EL (cell line): ENCODE results near the gene SYT3.
"Not testable (repeated sequence)": the region's sequence is repeated elsewhere in the genome, so short reads cannot be mapped to it uniquely, and the experiment has no call there.

Experiments used
- DNase-seq: peaks from one replicate; pipeline ENCODE4 v3.0.0-alpha.2; 2016

Gene SYT3

GRCh38 chr19:50633973-50634372 is 5.7 kb downstream of the SYT3 start:
- DNase-seq, result no peak

GRCh38 chr19:50633359-50633758 is 6.3 kb downstream of the SYT3 start:
- no peak for DNase-seq

DNA sequence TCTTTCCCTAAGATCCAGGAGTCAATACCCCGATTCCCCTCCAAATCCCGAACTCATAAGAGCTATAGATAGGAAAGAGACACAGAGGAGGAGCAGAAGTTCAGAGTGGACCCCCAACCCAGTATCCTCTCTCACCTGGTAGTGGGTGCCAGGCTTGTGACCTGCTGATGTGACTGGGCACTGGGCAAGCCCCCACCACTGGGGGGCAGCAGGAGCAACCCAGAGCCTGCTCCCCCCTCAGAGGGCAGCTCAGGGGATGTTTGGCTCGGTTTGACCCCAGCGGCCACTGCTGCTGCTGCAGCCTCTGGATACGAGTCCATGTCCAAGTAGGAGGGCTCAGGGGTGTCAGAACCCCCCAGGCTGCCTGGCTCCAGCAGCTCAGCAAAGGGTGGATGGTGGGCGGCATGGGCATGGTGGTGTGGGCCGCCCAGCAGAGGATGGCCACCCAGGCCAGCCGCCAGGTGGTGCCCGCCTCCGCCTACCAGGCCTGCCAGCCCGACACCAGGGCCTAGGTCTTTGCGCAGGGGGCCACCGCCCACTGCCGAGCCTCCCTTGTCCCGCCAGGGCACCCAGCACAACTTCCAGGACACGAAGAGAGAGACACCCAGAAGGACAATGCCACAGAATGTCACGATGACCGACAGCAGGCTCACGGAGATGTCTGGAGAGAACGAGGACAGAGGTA is 7.4 kb downstream of the SYT3 start:
- DNase-seq, result no peak

GRCh38 chr19:50629801-50630200 is 9.9 kb downstream of the SYT3 start:
- DNase-seq, result no peak

DNA sequence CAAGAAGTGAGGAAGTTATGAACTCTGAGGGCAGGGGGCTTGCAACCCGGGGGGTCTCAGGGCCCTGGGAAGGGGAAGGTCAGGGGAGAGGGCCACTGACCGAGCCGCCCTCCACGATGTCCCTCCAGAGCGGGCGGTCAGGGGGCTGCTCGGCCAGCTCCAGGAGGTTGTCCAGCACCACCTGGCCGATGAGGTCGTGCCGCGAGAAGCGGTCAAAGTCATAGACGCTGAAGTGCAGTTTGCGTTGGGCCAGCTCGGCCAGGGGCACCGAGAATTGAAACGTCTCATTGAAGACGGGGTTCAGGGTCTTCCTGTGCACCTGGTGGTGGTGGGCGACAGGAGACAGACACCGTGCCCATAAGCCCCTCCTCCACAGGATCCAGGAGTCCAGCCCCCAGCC is 10.5 kb downstream of the SYT3 start:
- DNase-seq, result no peak

- DNase-seq, result no peak
Observed at GRCh38 chr19:50628551-50628950, 11.1 kb downstream of the SYT3 start.

GRCh38 chr19:50628146-50628545 is 11.5 kb downstream of the SYT3 start:
- DNase-seq, result no peak

DNA sequence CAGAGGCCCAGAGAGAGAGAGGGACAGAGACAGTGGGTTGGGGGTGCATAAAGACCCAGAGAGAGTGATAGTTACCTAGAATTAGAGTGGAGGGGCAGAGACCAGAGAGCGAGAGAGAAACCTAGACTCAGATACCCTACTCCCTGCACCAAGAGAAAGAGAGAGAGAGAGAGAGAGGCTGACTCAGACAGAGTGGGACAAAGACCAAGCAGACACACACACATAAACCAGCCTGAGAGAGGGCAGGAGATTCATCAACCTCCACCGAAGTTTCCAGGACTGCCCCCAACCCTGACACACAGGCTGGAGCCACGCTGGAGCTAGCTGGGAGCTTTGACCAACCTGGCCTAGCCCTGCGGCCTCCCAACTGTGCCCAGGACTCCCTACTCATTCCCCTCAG is 12.9 kb downstream of the SYT3 start:
- no peak for DNase-seq

DNA sequence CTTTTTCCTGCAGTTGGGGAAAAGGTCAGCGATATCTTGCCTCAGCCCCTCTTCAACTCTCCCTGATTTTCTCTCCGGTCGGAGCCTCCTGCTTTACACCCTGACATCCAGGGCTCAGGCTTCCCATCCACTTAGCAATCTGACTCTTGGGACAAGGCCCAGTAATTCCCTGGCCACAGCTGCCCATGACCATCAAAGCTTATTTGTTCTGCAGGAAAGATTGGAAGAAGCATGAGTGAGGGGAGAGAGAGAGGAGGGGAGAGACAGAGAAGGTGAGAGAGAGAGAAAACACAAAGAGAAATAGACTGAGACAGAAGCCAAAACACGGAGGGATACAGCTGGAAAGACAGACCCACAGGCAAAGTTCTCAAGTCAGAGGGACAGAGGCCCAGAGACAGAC is 13.7 kb downstream of the SYT3 start:
- no peak for DNase-seq

- no peak for DNase-seq
Observed at GRCh38 chr19:50624949-50625600, 14.6 kb downstream of the SYT3 start.

GRCh38 chr19:50620394-50620906 is 19.2 kb downstream of the SYT3 start:
- DNase-seq, result not testable (repeated sequence)

- not testable (repeated sequence) for DNase-seq
Observed at GRCh38 chr19:50619184-50619583, 20.5 kb downstream of the SYT3 start.

GRCh38 chr19:50618379-50618778 is 21.3 kb downstream of the SYT3 start:
- DNase-seq, result not testable (repeated sequence)

DNA sequence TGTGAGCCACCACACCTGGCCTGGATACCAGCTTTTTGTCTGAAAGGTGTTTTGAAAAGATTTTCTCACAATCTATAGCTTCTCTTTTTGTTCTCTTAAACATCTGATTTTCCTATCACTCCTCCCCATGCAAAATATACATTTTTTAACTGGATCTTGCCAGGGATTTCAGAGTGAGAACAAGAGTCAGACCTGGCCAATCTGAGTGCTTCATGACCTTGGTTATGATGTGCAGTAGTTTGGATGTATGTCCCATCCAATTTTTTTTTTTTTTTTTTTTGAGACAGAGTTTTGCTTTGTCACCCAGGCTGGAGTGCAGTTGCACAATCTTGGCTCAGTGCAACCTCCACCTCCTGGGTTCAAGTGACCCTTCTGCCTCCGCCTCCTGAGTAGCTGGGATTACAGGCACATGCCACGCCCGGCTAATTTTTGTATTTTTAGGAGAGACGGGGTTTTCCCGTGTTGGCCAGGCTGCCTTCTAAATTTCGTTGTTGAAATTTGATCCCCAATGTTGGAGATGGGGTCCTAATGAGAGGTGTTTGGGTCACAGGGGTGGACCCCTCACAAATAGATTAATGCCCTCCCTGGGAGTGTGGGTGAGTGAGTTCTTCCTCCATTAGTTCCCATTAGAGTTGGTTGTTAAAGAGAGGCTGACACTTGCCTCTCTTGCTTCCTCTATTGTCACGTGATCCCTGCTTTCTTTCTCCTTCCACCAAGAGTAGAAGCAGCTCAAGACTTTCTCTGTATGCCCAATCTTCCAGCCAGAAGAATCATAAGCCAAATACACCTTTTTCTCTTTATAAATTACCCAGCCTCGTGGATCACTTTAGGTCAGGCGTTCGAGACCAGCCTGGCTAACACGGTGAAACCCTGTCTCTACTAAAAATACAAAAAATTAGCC is 26.9 kb downstream of the SYT3 start:
- DNase-seq, result not testable (repeated sequence)

DNA sequence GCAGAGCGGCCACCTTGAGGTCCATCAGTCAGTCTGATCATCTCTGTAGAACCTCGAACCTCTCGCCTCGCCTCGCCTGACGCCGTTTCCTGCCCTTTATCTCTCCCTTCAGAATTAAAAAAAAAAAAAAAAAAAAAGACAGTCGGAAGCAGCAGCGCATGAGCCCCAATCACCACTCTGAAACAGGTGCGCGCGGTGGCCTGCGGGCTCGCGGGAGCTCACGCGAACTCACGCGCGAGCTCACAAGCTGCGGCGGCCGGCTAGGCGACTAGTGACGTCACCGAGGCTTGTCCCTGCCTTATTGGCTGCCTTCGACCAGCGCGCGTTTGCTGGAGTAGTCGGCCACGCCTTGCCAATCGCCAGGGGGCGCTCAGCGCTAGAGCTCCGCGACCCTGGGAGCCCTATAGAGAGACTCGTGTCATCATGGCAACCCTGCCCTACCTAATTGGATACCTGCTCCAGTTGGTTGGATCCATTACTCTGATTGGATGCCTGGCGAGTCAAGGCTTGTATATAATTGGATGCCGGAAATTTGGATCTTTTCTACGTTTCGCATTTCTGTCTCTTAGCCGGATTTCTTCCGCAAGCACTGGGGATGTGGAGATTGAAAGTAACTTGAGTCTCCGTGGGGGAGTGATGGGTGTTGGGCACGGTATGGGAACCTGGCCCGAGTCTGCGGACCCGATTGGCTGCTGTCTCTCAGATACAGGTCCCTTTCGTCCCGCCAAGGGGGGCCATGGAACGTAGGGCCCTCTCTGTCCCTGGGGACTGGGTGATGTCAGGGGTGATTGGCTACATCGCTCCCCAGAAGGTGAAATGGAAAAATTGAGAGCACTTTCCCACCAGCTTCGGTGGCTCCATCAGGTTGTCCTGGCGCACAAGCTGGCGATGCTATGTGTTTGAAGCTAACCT is 31.6 kb downstream of the SYT3 start:
- peak; percentile 57 for DNase-seq

GRCh38 chr19:50607388-50607787 is 32.3 kb downstream of the SYT3 start:
- DNase-seq, result no peak

GRCh38 chr19:50606059-50606836 is 33.4 kb downstream of the SYT3 start:
- DNase-seq, result not testable (repeated sequence)

DNA sequence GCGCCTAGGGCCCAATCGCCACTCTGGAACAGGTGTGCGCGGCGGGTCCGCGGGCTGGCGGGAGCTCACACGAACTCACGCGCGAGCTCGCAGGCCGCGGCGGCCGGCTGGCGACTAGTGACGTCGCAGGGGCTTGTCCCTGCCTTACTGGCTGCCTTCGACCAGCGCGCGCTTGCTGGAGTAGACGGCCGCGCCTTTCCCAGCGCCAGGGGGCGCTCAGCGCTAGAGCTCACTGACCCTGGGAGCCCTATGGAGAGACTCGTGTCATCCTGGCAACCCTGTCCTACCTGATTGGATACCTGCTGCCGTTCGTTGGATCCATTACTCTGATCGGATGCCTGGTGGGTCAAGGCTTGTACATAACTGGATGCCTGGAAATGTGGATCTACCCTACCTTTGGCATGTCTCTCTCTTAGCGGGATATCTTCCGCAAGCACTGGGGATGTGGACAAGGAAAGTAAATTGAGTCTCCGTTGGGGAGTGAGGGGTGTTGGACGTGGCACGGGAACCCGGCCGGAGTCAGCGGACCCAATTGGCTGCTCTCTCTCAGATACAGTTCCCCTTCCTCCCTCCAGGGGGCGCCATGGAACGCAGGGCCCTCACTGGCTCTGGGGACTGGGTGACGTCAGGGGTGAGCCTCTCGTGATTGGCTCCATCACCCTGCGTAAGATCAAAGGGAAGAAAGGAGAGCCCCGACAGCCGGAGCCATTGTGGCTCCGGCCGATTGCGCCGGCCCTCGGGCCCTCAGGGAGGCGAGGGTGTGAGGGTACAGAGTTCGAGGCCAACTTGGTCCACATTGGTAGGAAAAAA is 35.2 kb downstream of the SYT3 start:
- DNase-seq, result not testable (repeated sequence)

- no peak for DNase-seq
Observed at GRCh38 chr19:50602935-50603334, 36.7 kb downstream of the SYT3 start.

DNA sequence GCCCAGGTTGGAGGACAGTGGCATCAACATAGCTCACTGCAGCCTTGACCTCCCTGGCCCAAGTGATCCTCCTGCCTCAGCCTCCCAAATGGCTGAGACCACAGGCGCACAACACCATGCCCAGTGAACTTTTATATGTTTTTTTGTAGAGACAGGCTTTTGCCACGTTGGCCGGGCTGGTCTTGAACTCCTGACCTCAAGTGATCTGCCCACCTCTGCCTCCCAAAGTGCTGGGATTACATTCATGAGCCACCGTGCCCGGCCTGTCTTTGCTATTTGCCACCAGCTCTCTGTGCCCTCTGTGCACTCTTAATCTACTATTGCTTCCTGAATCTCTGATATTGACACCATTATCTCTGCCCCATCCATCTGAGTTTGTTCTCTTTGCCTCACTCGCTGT is 37.2 kb downstream of the SYT3 start:
- no peak for DNase-seq

GRCh38 chr19:50602089-50602422 is 37.6 kb downstream of the SYT3 start:
- no peak for DNase-seq
